ENCODE results near the gene CRYBA4.

GRCh38 chr22:26589845-26590736 lies 31.7 kb upstream of the CRYBA4 start, which contains the start of gene TPST2:
- TF ChIP-seq, protein P1, sequence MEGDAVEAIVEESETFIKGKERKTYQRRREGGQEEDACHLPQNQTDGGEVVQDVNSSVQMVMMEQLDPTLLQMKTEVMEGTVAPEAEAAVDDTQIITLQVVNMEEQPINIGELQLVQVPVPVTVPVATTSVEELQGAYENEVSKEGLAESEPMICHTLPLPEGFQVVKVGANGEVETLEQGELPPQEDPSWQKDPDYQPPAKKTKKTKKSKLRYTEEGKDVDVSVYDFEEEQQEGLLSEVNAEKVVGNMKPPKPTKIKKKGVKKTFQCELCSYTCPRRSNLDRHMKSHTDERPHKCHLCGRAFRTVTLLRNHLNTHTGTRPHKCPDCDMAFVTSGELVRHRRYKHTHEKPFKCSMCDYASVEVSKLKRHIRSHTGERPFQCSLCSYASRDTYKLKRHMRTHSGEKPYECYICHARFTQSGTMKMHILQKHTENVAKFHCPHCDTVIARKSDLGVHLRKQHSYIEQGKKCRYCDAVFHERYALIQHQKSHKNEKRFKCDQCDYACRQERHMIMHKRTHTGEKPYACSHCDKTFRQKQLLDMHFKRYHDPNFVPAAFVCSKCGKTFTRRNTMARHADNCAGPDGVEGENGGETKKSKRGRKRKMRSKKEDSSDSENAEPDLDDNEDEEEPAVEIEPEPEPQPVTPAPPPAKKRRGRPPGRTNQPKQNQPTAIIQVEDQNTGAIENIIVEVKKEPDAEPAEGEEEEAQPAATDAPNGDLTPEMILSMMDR (conservative IDR thresholded peaks at IDR 0.05): no peak
- TF ChIP-seq EZH2 (IDR thresholded peaks at IDR 0.05; ENCODE audit: low read depth): no peak

Data from PC-9 (cell line).